Measurements from ENCODE around the gene FRRS1L.

GRCh38 chr9:109214414-109214813 is 47.4 kb upstream of the FRRS1L start:
- TF ChIP-seq CTCF (IDR thresholded peaks at IDR 0.05), result no peak
- no peak for TF ChIP-seq POLR2A (IDR thresholded peaks at IDR 0.05)

All from Peyer's patch (tissue), 4 donors.